GM12878 (cell line): ENCODE results near the gene APPL2. TPM values are rescaled to one million over a fixed set of nuclear protein-coding genes. Genes with fewer than 3 reads are reported as not detected.

Experiments used
- ATAC-seq: fragments of 200-7000 bp; cut with Tn5 transposase; 3 replicates; pipeline ENCODE4 v1.9.1; 2020; ENCODE audit warnings: mild to moderate bottlenecking, moderate library complexity
- BruUV-seq: library from RNA; stranded (reverse); fragments of 400-500 nt; replicated peaks from 2 replicates; lab custom pipeline; 2021; lab: Mats Ljungman, UMichigan
- CTCF ChIA-PET: fragments of 300-600 bp; sonication (Branson Sonifier 250); formaldehyde crosslinking; extraction: SDS; loops from one replicate; lab custom pipeline; 2021; ENCODE audit warnings: inconsistent platforms; lab: Yijun Ruan, JAX
- POLR2A ChIA-PET: fragments of 350-600 bp; formaldehyde crosslinking; extraction: SDS; loops from one replicate; lab custom pipeline; 2021; ENCODE audit warnings: inconsistent platforms; lab: Charles Lee
- RAD21 ChIA-PET: fragments of 300-600 bp; sonication (Branson Sonifier 250); formaldehyde crosslinking; loops from one replicate; lab custom pipeline; 2023; ENCODE audit warnings: antibody characterized with exemption; ENCODE audit not compliant: unreplicated experiment; lab: Charles Lee
- SMC1A ChIA-PET: fragments of 300-600 bp; sonication (Branson Sonifier 250); formaldehyde crosslinking; loops from one replicate; lab custom pipeline; 2023; ENCODE audit not compliant: unreplicated experiment, uncharacterized antibody; lab: Charles Lee
- DNase-seq: peaks from one replicate; pipeline ENCODE4 v3.0.0-alpha.2; 2011; ENCODE audit warnings: low read depth, low spot score
- FAIRE-seq: peaks from 3 replicates; lab custom pipeline; 2011; peaks lifted over from hg19 to GRCh38; lab: Jason Lieb, UNC
- H2AFZ ChIP-seq: 2 replicates; pipeline ENCODE4 v1.6.0; 2011; ENCODE audit warnings: low read depth, low read length, control low read depth; ENCODE audit not compliant: control insufficient read depth
- H3K27ac ChIP-seq: 2 replicates; pipeline ENCODE4 v1.5.1; 2011; ENCODE audit warnings: control low read depth; ENCODE audit not compliant: control insufficient read depth, insufficient read depth
- H3K27me3 ChIP-seq, 2 experiments: replicated peaks in 1 of 2; 2 replicates each; pipeline versions ENCODE4 v1.6.0 to v1.6.1; 2011; ENCODE audit warnings: low read length in 1 of 2; ENCODE audit not compliant: control insufficient read depth in 2 of 2, insufficient read depth in 2 of 2
- H3K36me3 ChIP-seq, 2 experiments: 2 replicates each; pipeline ENCODE4 v1.5.1; 2011; ENCODE audit warnings: low read length in 1 of 2; ENCODE audit not compliant: control insufficient read depth in 2 of 2, insufficient read depth in 2 of 2
- H3K4me1 ChIP-seq: 2 replicates; pipeline ENCODE4 v1.6.1; 2011; ENCODE audit warnings: mild to moderate bottlenecking, low read length, moderate library complexity, mixed read lengths; ENCODE audit not compliant: control insufficient read depth, insufficient read depth
- H3K4me2 ChIP-seq: 2 replicates; pipeline ENCODE4 v1.6.0; 2011; ENCODE audit warnings: control low read depth; ENCODE audit not compliant: control insufficient read depth, insufficient read depth
- H3K4me3 ChIP-seq: fragments of 200-600 bp; sonication (generic); 2 replicates; pipeline ENCODE4 v1.5.1; 2016
- H3K79me2 ChIP-seq: 2 replicates; pipeline ENCODE4 v1.6.0; 2011; ENCODE audit warnings: low read length; ENCODE audit not compliant: control insufficient read depth, insufficient read depth
- H3K9ac ChIP-seq: 2 replicates; pipeline ENCODE4 v1.8.0; 2011; ENCODE audit warnings: low read length, control low read depth, mixed read lengths; ENCODE audit not compliant: control insufficient read depth, insufficient read depth
- H3K9me3 ChIP-seq: replicated peaks from 3 replicates; pipeline ENCODE4 v1.5.1; 2011; ENCODE audit warnings: mild to moderate bottlenecking, low read length; ENCODE audit not compliant: control insufficient read depth, insufficient read depth
- H4K20me1 ChIP-seq: 2 replicates; pipeline ENCODE4 v1.6.0; 2011; ENCODE audit not compliant: control insufficient read depth, insufficient read depth
- CBX3 ChIP-seq: fragments of 200-600 bp; sonication (generic); IDR thresholded peaks from 2 replicates; pipeline ENCODE4 v1.6.1; 2016; ENCODE audit warnings: low read depth, borderline replicate concordance
- CHD2 ChIP-seq: IDR thresholded peaks from 2 replicates; pipeline ENCODE4 v1.6.1; 2011; ENCODE audit warnings: low read depth, low read length, improper control_type of control experiment, borderline replicate concordance
- CREB1 ChIP-seq: IDR thresholded peaks from 2 replicates; pipeline ENCODE4 v1.6.1; 2012; ENCODE audit warnings: low read depth, mild to moderate bottlenecking, inconsistent platforms
- EED ChIP-seq: sonication (generic); IDR thresholded peaks from 2 replicates; pipeline ENCODE4 v1.6.1; 2016; ENCODE audit warnings: antibody characterized with exemption, low read depth
- NFYA ChIP-seq: IDR thresholded peaks from 2 replicates; pipeline ENCODE4 v1.6.1; 2011; ENCODE audit warnings: low read depth, mild to moderate bottlenecking, low read length, improper control_type of control experiment, borderline replicate concordance
- PML ChIP-seq: IDR thresholded peaks from 2 replicates; pipeline ENCODE4 v1.6.1; 2012; ENCODE audit warnings: low read length, inconsistent platforms
- SMAD5 ChIP-seq: IDR thresholded peaks from 2 replicates; pipeline ENCODE4 v1.6.1; 2016; ENCODE audit warnings: antibody characterized with exemption, low read depth
- SREBF1 ChIP-seq: IDR thresholded peaks from 2 replicates; pipeline ENCODE4 v1.6.1; 2012; ENCODE audit warnings: mild to moderate bottlenecking, low read length
- STAT1 ChIP-seq: fragments of 450-650 bp; conservative IDR thresholded peaks from 2 replicates; pipeline ENCODE4 v1.6.1; 2014; ENCODE audit warnings: antibody characterized with exemption, mild to moderate bottlenecking
- WGBS: methylation state at CpG from one replicate; pipeline ENCODE4 v1.1.6; 2016; ENCODE audit warnings: low lambda C conversion rate; ENCODE audit not compliant: insufficient replicate concordance, insufficient coverage; ENCODE audit errors: missing lambda C conversion rate; 5-methylcytosine and 5-hydroxymethylcytosine counted together
- in situ Hi-C: fragments of 300-500 bp; cut with MboI; formaldehyde crosslinking; loops from 9 replicates; pipeline ENCODE4 v1.14.3; 2018; ENCODE audit warnings: mixed read lengths
- intact Hi-C: fragments of 100-400 bp; cut with micrococcal nuclease; formaldehyde crosslinking; loops from one replicate; pipeline ENCODE4 v1.14.2; 2022; ENCODE audit not compliant: unreplicated experiment
- polyA plus RNA-seq, 11 experiments: library from polyadenylated mRNA; depleted of rRNA in 4 of 11; unstranded in 6 of 11; stranded (reverse) in 5 of 11; fragments of >200 nt; fragmentation: Nextera tagmentation in 4 of 11; fragmentation: Illumina TruSeq in 1 of 11; extraction: Ambion mirVana in 4 of 11; extraction: Trizol in 1 of 11; gene quantifications; 1 replicate in 1 of 11; 2 replicates in 10 of 11; pipeline versions ENCODE4 v1.2.1 to v1.2.3, GENCODE V29; 2011 to 2016; ENCODE audit warnings: inconsistent platforms in 2 of 11, missing spikeins in 2 of 11, low read depth in 1 of 11
- total RNA-seq, 4 experiments: library from RNA; depleted of rRNA in 3 of 4; stranded (reverse); fragments of >200 nt in 3 of 4; fragmentation: Illumina TruSeq in 1 of 4; extraction: Trizol in 1 of 4; gene quantifications; 2 replicates each; pipeline versions ENCODE4 v1.2.1 to v1.2.3, GENCODE V29; 2013 to 2021
- TF ChIP-seq, protein P1 (sequence below): fragments of 450-650 bp; IDR thresholded peaks from 2 replicates; pipeline ENCODE4 v1.6.1; 2017; ENCODE audit warnings: borderline replicate concordance

The APPL2 gene
- total and polyA plus RNA-seq, 10 of the 15 experiments (the other 5 are each of a cell fraction or from before 2014, with no cell fraction given) = 1.9 to 14.2 (median 7.5) TPM

GRCh38 chr12:105223884-105224283 lies 12.1 kb downstream of the APPL2 start:
- no peaks in the 10 kb centered on the region; a peak in 1 of 4 replicates for H3K36me3 ChIP-seq
- H3K79me2 ChIP-seq = no peaks in the 10 kb centered on the region
- no peak overlapping the region for H3K4me3 ChIP-seq
- peaks cover 4% of the 10 kb centered on the region; the same call in 1 of the 2 replicates for H3K4me1 ChIP-seq
- no peaks in the 10 kb centered on the region; the same call in 1 of the 2 replicates for H4K20me1 ChIP-seq
- 81% methylated on average over 4 of the region's 4 CpGs for WGBS
- ChIA-PET CTCF (interaction anchor here (1.1 kb wide), 1 partner anchor 9 kb away, joined by 3 read pairs; no protein-coding TSS in a partner anchor), POLR2A (no interaction called here), SMC1A (no interaction called here), RAD21 (no interaction called here)
- H3K27ac ChIP-seq = no peak overlapping the region
- no peaks in the 10 kb centered on the region for H3K27me3 ChIP-seq
- ATAC-seq (no peak), FAIRE-seq (no peak), DNase-seq (no peak)
- H2AFZ ChIP-seq = no peak overlapping the region
- BruUV-seq = no TSS peak
- in situ Hi-C loops = no loop called here
- H3K9me3 ChIP-seq = no peaks in the 10 kb centered on the region
- no peak for TF ChIP-seq CREB1
- H3K9ac ChIP-seq = no peak overlapping the region
- intact Hi-C loops = no loop called here
- H3K4me2 ChIP-seq = no peak overlapping the region

DNA sequence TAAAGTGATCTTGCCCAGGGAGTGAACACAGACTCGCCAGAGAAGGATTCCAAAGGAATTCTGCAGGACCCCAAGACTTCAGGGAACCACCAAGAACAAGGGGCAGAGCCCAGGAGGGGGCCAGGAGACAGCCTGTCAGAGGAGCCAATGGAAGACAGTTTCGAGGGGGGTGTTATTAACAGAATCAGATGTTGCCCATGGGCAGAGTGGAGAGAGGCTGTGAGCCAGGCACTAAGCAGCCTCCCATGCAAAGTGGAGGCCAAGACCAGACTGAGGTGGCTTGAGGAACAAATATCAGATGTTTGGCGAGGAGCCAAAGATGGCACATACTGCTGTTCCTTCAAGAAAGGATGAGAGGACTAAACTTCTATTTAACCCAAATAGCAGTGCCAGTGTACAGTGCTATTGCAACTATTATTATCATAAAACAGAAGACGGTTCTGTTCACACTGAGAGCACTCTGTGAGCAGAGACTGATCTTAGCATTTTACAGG lies 12.6 kb downstream of the APPL2 start:
- H3K79me2 ChIP-seq = no peaks in the 10 kb centered on the region
- no peaks in the 10 kb centered on the region; the same call in 1 of the 2 replicates for H4K20me1 ChIP-seq
- no peak for FAIRE-seq
- RAD21 ChIA-PET = no interaction called here
- H3K27me3 ChIP-seq = no peaks in the 10 kb centered on the region
- TF ChIP-seq PML (no peak), CBX3 (no peak), SMAD5 (no peak), EED (no peak), STAT1 (no peak), SREBF1 (no peak), NFYA (no peak), CHD2 (no peak)
- TF ChIP-seq, protein P1, sequence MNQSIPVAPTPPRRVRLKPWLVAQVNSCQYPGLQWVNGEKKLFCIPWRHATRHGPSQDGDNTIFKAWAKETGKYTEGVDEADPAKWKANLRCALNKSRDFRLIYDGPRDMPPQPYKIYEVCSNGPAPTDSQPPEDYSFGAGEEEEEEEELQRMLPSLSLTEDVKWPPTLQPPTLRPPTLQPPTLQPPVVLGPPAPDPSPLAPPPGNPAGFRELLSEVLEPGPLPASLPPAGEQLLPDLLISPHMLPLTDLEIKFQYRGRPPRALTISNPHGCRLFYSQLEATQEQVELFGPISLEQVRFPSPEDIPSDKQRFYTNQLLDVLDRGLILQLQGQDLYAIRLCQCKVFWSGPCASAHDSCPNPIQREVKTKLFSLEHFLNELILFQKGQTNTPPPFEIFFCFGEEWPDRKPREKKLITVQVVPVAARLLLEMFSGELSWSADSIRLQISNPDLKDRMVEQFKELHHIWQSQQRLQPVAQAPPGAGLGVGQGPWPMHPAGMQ = no peak
- TF ChIP-seq, all 136 proteins: peak for 0
- ATAC-seq (no peak), DNase-seq (no peak)
- in situ Hi-C loops = no loop called here
- ChIA-PET CTCF (interaction anchor here (1.1 kb wide), 1 partner anchor 9 kb away, joined by 3 read pairs; no protein-coding TSS in a partner anchor), POLR2A (no interaction called here), SMC1A (no interaction called here)
- no peak overlapping the region for H3K9ac ChIP-seq
- whole genome bisulfite sequencing = 82% methylated on average over 4 of the region's 4 CpGs
- intact Hi-C loops = no loop called here
- H2AFZ ChIP-seq = no peak overlapping the region
- no peak overlapping the region for H3K27ac ChIP-seq
- H3K4me1 ChIP-seq = no peaks in the 10 kb centered on the region; the same call in 1 of the 2 replicates
- no peak overlapping the region for H3K4me3 ChIP-seq
- no TSS peak for BruUV-seq
- no peak overlapping the region for H3K4me2 ChIP-seq
- no peaks in the 10 kb centered on the region; a peak in 1 of 4 replicates for H3K36me3 ChIP-seq
- no peaks in the 10 kb centered on the region for H3K9me3 ChIP-seq
